Measurements from ENCODE around the gene GRIK2.

GRIK2 gene

GRCh38 chr6:101399616-101400162 lies 6.2 kb downstream of the GRIK2 start:
- Histone ChIP-seq H3K9me3 (ENCODE audit: control insufficient read depth, low read length) (no peaks in the 10 kb centered on the region), H3K36me3 (ENCODE audit: control insufficient read depth, insufficient read depth, low read length) (no peaks in the 10 kb centered on the region), H3K27me3 (ENCODE audit: control insufficient read depth, insufficient read depth, low read length, poor library complexity, severe bottlenecking) (peaks cover 89% of the 10 kb centered on the region), H3K4me3 (ENCODE audit: insufficient read depth, low read depth, low read length) (peak overlapping the region; percentile 31), H3K27ac (ENCODE audit: insufficient read depth, low read depth, low read length, poor library complexity, severe bottlenecking) (no peak overlapping the region), H3K4me1 (ENCODE audit: control insufficient read depth, insufficient read depth, low read length) (peaks cover 9% of the 10 kb centered on the region)
- WGBS, 2 experiments: 6% methylated on average over 30 of the region's 30 CpGs

- peaks cover 9% of the 10 kb centered on the region for H3K4me1 ChIP-seq (ENCODE audit: control insufficient read depth, insufficient read depth, low read length)
- H3K27ac ChIP-seq (ENCODE audit: insufficient read depth, low read depth, low read length, poor library complexity, severe bottlenecking): no peak overlapping the region
- 73 to 75% methylated on average over 10 of the region's 10 CpGs for WGBS, 2 experiments
- H3K4me3 ChIP-seq (ENCODE audit: insufficient read depth, low read depth, low read length): no peak overlapping the region
- H3K36me3 ChIP-seq (ENCODE audit: control insufficient read depth, insufficient read depth, low read length): no peaks in the 10 kb centered on the region
- H3K27me3 ChIP-seq (ENCODE audit: control insufficient read depth, insufficient read depth, low read length, poor library complexity, severe bottlenecking): peaks cover 83% of the 10 kb centered on the region
- no peaks in the 10 kb centered on the region for H3K9me3 ChIP-seq (ENCODE audit: control insufficient read depth, low read length)
Observed at GRCh38 chr6:101400326-101401135, 7.0 kb downstream of the GRIK2 start.

DNA sequence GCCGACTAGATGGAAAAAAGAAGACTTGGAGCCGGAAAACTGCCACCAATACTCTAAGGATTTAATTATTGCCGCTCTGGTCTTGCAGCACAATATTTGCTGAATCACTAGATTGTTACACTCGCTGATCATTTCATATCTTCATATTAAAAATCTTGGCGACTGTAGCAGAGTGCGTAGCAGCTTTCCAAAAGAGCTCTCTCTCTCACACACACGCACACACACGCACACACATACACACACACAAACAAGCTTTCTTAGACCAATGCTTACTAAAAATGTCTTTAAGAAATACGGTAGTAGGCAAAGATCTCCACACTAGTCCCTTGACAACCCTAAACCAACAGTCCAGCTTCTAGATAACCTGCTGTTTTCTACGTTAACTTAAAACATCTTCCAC lies 7.7 kb downstream of the GRIK2 start:
- Histone ChIP-seq H3K27ac (ENCODE audit: insufficient read depth, low read depth, low read length, poor library complexity, severe bottlenecking) (no peak overlapping the region), H3K4me1 (ENCODE audit: control insufficient read depth, insufficient read depth, low read length) (peaks cover 9% of the 10 kb centered on the region), H3K4me3 (ENCODE audit: insufficient read depth, low read depth, low read length) (no peak overlapping the region), H3K9me3 (ENCODE audit: control insufficient read depth, low read length) (no peaks in the 10 kb centered on the region), H3K27me3 (ENCODE audit: control insufficient read depth, insufficient read depth, low read length, poor library complexity, severe bottlenecking) (peaks cover 77% of the 10 kb centered on the region), H3K36me3 (ENCODE audit: control insufficient read depth, insufficient read depth, low read length) (no peaks in the 10 kb centered on the region)
- WGBS, 2 experiments: 81 to 87% methylated on average over 10 of the region's 10 CpGs

DNA sequence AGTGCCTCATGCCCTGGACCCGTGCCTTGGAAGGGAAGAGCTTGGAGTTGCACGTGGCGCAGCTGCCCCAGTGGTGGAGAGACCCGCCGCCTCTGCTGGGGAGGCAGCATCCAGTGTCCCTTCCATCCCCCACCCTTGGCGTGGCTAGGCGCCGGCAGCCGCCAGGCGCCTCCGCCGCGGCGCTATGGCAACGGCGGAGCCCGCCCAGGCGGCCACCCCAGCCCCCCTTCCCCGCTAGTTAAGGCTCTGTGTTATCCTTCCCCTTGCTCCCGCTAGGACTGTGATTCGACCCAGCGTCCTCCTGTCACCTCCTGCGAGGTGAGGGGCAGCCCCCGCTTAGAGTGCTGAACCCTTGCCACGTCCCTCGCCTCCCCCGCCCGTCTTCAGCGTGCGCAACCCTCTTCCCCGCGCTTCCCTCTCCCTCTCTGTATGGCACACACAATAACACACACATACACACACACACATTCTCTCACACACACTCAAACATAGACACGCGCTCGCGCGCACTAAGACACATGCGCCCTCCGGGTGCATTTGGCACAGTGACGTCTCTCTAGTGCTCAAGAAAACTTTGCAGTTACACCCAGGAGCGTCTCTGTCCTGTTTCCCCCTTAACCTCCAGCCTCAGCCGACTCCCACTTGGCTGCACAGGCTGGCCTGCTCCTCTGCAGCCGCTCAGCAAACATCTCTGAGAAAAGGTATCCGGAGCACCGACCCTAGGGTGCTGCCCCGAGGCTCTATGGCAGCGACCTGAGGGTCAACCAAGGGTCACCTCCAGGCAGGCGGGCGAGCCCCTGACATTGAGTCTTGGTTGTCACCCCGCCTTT lies 8.5 kb downstream of the GRIK2 start:
- Histone ChIP-seq H3K27me3 (ENCODE audit: control insufficient read depth, insufficient read depth, low read length, poor library complexity, severe bottlenecking) (peaks cover 72% of the 10 kb centered on the region), H3K27ac (ENCODE audit: insufficient read depth, low read depth, low read length, poor library complexity, severe bottlenecking) (no peak overlapping the region), H3K4me1 (ENCODE audit: control insufficient read depth, insufficient read depth, low read length) (peaks cover 9% of the 10 kb centered on the region), H3K4me3 (ENCODE audit: insufficient read depth, low read depth, low read length) (peak overlapping the region; percentile 36), H3K36me3 (ENCODE audit: control insufficient read depth, insufficient read depth, low read length) (no peaks in the 10 kb centered on the region), H3K9me3 (ENCODE audit: control insufficient read depth, low read length) (no peaks in the 10 kb centered on the region)
- 2% methylated on average over 50 of the region's 50 CpGs for WGBS, 2 experiments

DNA sequence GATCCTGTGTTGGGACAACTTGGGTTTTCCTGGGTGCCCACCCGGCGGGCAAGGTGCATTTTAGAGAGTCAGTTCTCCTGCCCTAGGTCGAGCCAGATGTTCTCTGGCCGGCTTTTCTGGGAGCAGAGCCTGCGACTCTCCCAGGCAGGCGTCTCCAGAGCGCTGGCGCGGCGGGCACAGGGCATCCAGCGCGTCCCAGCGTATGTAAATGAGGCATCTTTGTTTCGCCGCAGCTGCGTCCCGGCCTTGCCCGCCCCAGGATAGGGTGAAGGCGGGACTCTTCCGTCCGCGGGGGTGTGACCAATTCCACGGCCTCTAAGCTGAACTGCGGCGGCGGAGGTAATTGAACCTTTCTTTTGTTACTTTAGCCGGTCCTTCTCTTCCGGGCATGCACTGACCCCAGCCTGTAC lies 9.1 kb downstream of the GRIK2 start:
- no peaks in the 10 kb centered on the region for H3K36me3 ChIP-seq (ENCODE audit: control insufficient read depth, insufficient read depth, low read length)
- peaks cover 9% of the 10 kb centered on the region for H3K4me1 ChIP-seq (ENCODE audit: control insufficient read depth, insufficient read depth, low read length)
- WGBS, 2 experiments: 1 to 3% methylated on average over 28 of the region's 28 CpGs
- H3K27me3 ChIP-seq (ENCODE audit: control insufficient read depth, insufficient read depth, low read length, poor library complexity, severe bottlenecking): peaks cover 67% of the 10 kb centered on the region
- H3K9me3 ChIP-seq (ENCODE audit: control insufficient read depth, low read length): no peaks in the 10 kb centered on the region
- no peak overlapping the region for H3K27ac ChIP-seq (ENCODE audit: insufficient read depth, low read depth, low read length, poor library complexity, severe bottlenecking)
- peak overlapping the region; percentile 36 for H3K4me3 ChIP-seq (ENCODE audit: insufficient read depth, low read depth, low read length)

GRCh38 chr6:101403216-101403945 lies 9.9 kb downstream of the GRIK2 start:
- no peaks in the 10 kb centered on the region for H3K9me3 ChIP-seq (ENCODE audit: control insufficient read depth, low read length)
- H3K4me1 ChIP-seq (ENCODE audit: control insufficient read depth, insufficient read depth, low read length): peaks cover 9% of the 10 kb centered on the region
- H3K27me3 ChIP-seq (ENCODE audit: control insufficient read depth, insufficient read depth, low read length, poor library complexity, severe bottlenecking): peaks cover 60% of the 10 kb centered on the region
- H3K27ac ChIP-seq (ENCODE audit: insufficient read depth, low read depth, low read length, poor library complexity, severe bottlenecking): no peak overlapping the region
- 36 to 39% methylated on average over 15 to 16 of the region's 16 CpGs for WGBS, 2 experiments
- no peaks in the 10 kb centered on the region for H3K36me3 ChIP-seq (ENCODE audit: control insufficient read depth, insufficient read depth, low read length)
- peak overlapping the region; percentile 36 for H3K4me3 ChIP-seq (ENCODE audit: insufficient read depth, low read depth, low read length)

DNA sequence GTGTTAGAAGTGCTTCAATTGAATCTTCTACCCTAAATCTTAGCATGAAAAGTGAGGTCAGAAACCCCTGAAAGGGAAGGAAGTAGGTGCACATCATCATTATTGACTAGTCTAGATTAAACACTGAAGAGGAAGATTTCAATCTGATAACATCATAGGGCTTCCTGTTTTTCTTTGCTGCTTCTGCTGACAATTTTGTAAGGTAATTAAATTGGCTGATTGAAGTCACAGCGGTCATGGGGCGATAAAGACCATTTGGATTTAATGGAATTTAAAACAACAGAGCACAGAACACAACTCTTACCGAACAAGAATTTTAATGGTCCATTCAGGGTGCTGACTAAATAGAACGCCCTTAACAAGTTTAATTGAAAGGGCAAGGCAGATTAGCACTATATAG lies 11.3 kb downstream of the GRIK2 start:
- Histone ChIP-seq H3K27ac (ENCODE audit: insufficient read depth, low read depth, low read length, poor library complexity, severe bottlenecking) (no peak overlapping the region), H3K27me3 (ENCODE audit: control insufficient read depth, insufficient read depth, low read length, poor library complexity, severe bottlenecking) (peaks cover 46% of the 10 kb centered on the region), H3K4me1 (ENCODE audit: control insufficient read depth, insufficient read depth, low read length) (peaks cover 6% of the 10 kb centered on the region), H3K36me3 (ENCODE audit: control insufficient read depth, insufficient read depth, low read length) (no peaks in the 10 kb centered on the region), H3K4me3 (ENCODE audit: insufficient read depth, low read depth, low read length) (no peak overlapping the region), H3K9me3 (ENCODE audit: control insufficient read depth, low read length) (no peaks in the 10 kb centered on the region)
- WGBS, 2 experiments: 100% methylated on average over 2 to 4 of the region's 4 CpGs

DNA sequence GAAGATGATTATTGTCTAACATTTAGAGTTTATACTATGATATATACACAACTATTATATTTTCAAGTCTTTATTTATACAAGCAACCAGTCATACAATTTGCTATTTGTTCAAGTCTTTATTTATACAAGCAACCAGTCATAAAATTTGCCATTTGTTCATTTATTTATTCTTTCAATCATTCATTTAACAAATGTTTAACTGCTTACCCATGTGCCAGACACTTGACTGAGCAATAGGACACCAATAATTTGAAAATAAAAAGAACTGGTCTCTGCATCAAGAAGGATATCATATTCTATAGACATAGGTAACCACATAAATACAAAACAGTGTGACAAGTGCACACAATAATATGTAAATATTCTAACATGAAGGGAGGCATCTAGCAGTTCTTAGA lies 20.3 kb downstream of the GRIK2 start:
- Histone ChIP-seq H3K27me3 (ENCODE audit: control insufficient read depth, insufficient read depth, low read length, poor library complexity, severe bottlenecking) (no peaks in the 10 kb centered on the region), H3K36me3 (ENCODE audit: control insufficient read depth, insufficient read depth, low read length) (no peaks in the 10 kb centered on the region), H3K27ac (ENCODE audit: insufficient read depth, low read depth, low read length, poor library complexity, severe bottlenecking) (no peak overlapping the region), H3K4me1 (ENCODE audit: control insufficient read depth, insufficient read depth, low read length) (no peaks in the 10 kb centered on the region), H3K4me3 (ENCODE audit: insufficient read depth, low read depth, low read length) (no peak overlapping the region), H3K9me3 (ENCODE audit: control insufficient read depth, low read length) (no peaks in the 10 kb centered on the region)

DNA sequence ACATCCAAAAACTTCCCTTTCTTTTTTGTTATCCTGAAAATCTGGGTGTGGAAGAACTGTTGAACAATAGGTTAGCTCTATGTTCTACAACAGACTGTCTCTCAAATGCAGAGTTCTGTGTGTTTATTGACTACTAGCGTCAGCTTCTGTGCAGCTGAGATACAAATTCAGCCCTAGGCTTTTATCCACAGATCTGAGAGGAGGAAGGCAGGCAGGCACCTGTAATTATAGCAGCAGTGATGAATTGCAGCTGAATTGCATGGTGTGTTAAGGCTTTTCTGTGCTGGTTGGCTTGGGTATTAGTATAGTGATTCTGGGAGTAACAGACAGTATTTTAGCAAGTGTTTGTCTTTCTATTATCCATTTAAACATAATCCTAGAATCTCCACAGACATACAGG lies 24.4 kb downstream of the GRIK2 start:
- Histone ChIP-seq H3K27me3 (ENCODE audit: control insufficient read depth, insufficient read depth, low read length, poor library complexity, severe bottlenecking) (no peaks in the 10 kb centered on the region), H3K36me3 (ENCODE audit: control insufficient read depth, insufficient read depth, low read length) (no peaks in the 10 kb centered on the region)
- 82 to 88% methylated on average over 1 of the region's 1 CpG for WGBS, 2 experiments

DNA sequence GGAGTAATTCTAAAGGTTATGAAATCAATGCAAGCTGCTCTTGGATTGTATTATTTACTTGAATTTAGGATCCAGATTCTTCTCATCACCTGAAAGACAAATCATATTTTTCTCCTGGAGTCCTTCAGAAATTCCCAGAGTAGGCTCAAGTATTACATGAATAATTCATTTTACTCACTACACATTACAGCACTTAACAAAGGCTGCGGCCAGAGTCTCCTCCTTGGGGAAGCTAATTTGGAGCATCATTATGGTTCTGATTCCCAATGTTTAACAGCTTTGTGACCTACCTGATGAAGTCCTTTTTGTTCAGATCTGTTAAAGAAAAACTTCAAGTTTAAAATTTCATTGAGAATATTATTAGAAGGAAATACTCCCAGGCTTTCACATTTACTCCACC lies 28.7 kb downstream of the GRIK2 start:
- Histone ChIP-seq H3K36me3 (ENCODE audit: control insufficient read depth, insufficient read depth, low read length) (no peaks in the 10 kb centered on the region), H3K4me1 (ENCODE audit: control insufficient read depth, insufficient read depth, low read length) (no peaks in the 10 kb centered on the region), H3K27ac (ENCODE audit: insufficient read depth, low read depth, low read length, poor library complexity, severe bottlenecking) (no peak overlapping the region), H3K4me3 (ENCODE audit: insufficient read depth, low read depth, low read length) (no peak overlapping the region), H3K9me3 (ENCODE audit: control insufficient read depth, low read length) (no peaks in the 10 kb centered on the region), H3K27me3 (ENCODE audit: control insufficient read depth, insufficient read depth, low read length, poor library complexity, severe bottlenecking) (no peaks in the 10 kb centered on the region)
- 83 to 100% methylated on average over 1 of the region's 1 CpG for WGBS, 2 experiments

More for the DNA sequence above, 24.4 kb downstream of the GRIK2 start:
- no peak overlapping the region for H3K4me3 ChIP-seq (ENCODE audit: insufficient read depth, low read depth, low read length)
- no peak overlapping the region for H3K27ac ChIP-seq (ENCODE audit: insufficient read depth, low read depth, low read length, poor library complexity, severe bottlenecking)
- no peaks in the 10 kb centered on the region for H3K9me3 ChIP-seq (ENCODE audit: control insufficient read depth, low read length)
- H3K4me1 ChIP-seq (ENCODE audit: control insufficient read depth, insufficient read depth, low read length): no peaks in the 10 kb centered on the region
